ENCODE results near the gene TSPOAP1. TPM values are rescaled to one million over a fixed set of nuclear protein-coding genes. Genes with fewer than 3 reads are reported as not detected.

TSPOAP1 gene
- polyA plus RNA-seq, 2 of the 4 experiments (the other 2 are of a cell fraction) = not detected

DNA sequence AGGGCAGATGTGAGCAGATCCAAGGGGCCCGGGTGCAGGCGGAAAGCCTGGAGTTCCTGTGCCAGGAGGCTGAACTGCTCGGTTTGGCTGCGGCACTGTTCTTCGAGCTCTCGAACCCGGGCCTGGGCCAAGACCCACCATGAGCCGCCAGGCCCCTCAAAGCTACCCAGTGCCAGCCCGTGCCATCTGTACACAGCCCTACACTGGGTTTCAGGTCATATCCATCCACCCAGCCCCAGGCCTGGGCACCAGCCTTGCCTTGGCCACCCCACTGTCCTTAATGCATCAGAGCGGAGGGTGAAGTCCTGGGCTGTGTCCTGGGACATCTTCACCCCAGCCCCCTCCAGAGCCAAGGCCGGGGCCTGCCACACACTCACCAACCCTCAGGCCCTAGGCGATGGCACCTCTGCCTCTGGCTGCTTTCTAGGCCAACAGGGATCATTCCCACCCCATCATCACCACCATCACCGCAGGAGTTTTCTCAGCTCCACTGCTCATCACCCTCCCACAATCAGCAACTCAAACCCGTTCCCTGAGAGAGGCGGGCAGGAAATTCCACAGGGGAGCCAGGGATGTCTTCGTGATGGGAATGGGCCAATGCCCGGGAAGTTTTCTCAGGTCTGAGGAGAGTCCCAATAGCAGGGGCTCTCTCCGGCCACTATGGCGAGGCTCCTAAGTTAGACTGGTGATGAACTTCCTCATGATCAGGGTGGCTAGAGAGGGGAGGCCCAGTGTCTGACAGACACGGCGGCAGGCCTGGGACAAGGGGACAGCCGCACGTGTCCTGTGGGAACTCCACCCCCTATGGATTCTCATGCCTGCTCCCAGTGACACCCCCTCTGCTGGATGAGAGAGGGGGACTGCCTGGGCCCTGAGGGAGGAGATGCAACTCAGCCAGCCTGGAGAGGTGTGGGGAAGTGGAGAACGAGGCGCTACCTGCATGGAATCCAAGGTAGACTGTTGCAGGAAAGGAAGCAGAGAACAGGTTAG is 9.1 kb downstream of the TSPOAP1 start:
- Histone ChIP-seq H3K4me1 (peaks cover 6% of the 10 kb centered on the region; the same call in 2 of the 3 replicates), H3K9me3 (no peaks in the 10 kb centered on the region), H3K4me2 (no peak overlapping the region), H3K27ac (no peak overlapping the region), H3K4me3 (no peak overlapping the region)
- FAIRE-seq = no peak
- TF ChIP-seq POLR2AphosphoS2 (conservative IDR thresholded peaks at IDR 0.05; ENCODE audit: low read length) = no peak
- DNase-seq (ENCODE audit: low read depth in 1 of 2, low spot score in 1 of 2) = no peak
- ChIA-PET POLR2A (no interaction called here), CTCF (interaction anchor here (0.7 to 19.5 kb wide), 8 partner anchors 8 to 130 kb away, joined by 3 to 315 read pairs (median 9); partner anchors contain the start of gene RNF43)
- ATAC-seq = no peak
- WGBS (ENCODE audit: missing lambda C conversion rate) = 73% methylated on average over 21 of the region's 25 CpGs

DNA sequence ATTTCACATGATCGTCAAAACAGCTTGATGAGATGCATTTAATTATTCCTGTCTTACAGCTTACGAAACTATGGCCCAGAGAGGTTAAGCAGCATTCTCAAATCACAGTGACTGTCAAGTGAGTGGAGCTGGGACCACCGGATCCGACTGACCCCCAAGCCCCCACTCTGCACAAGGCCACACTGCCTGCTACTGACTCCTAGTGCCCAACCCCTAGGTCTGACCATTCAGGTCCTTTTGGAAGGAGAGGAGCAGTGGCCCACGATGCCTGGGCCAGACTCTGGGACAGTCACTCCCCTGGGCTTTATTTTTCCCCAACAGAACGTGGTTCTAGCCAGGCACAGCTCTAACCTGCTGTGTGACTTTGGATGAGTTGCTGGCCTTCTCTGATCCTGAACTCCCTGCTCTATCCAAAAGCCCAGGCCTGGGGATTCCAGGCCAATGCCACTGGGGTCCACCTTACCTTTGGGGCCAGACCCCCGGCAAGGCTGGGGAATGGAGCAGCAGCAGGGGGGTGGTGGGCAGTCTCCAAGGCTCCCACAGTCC is 9.9 kb downstream of the TSPOAP1 start:
- 64% methylated on average over 7 of the region's 7 CpGs for WGBS (ENCODE audit: missing lambda C conversion rate)
- no peaks in the 10 kb centered on the region for H3K9me3 ChIP-seq
- ChIA-PET POLR2A (no interaction called here), CTCF (interaction anchor here (0.6 to 19.5 kb wide), 16 partner anchors 9 to 177 kb away, joined by 3 to 315 read pairs (median 10); partner anchors contain the start of gene RNF43)
- ATAC-seq (no peak), FAIRE-seq (no peak), DNase-seq (ENCODE audit: low read depth in 1 of 2, low spot score in 1 of 2) (no peak)
- no peak overlapping the region for H3K27ac ChIP-seq
- H3K4me1 ChIP-seq = peaks cover 6% of the 10 kb centered on the region; the same call in 2 of the 3 replicates
- H3K4me2 ChIP-seq = no peak overlapping the region
- no peak overlapping the region for H3K4me3 ChIP-seq
- TF ChIP-seq MAZ (IDR thresholded peaks at IDR 0.05; ENCODE audit: borderline replicate concordance, low read depth, low read length) (no peak), ZFP36 (IDR thresholded peaks at IDR 0.05; ENCODE audit: borderline replicate concordance, partially characterized antibody) (peak; percentile 3)

DNA sequence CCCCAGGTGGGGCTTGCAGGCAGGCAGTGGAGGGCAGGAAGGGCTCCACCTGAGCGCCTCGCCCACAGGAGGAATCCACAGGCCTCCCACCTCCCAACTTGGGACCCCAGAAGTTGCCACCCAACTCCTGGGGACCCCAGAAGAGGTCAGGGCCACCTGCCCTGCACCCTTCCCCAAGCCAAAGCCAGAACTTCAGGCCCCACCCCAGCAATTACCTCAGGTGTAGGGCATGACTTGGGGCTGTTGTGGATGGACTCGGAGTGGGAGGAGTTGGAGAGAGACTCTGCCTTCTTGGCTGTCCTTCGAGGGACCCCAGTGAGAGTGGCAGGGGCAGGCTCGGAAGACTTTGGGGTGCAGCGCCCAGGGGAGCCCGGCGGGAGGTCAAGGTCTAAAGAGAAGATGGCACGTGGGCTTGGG is 10.5 kb downstream of the TSPOAP1 start:
- POLR2A ChIA-PET = interaction anchor here (0.7 to 1.4 kb wide), 4 partner anchors 34 to 314 kb away, joined by 4 to 10 read pairs (median 6); partner anchors contain the start of genes RNF43 and SUPT4H1
- DNase-seq (ENCODE audit: low read depth in 1 of 2, low spot score in 1 of 2) (no peak), FAIRE-seq (no peak), ATAC-seq (no peak)
- H3K9me3 ChIP-seq = no peaks in the 10 kb centered on the region
- no peak overlapping the region for H3K4me3 ChIP-seq
- no peak for TF ChIP-seq RFX5 (IDR thresholded peaks at IDR 0.05)
- TF ChIP-seq RARB (CRISPR knock-in tag; IDR thresholded peaks at IDR 0.05) = no peak
- no peak for TF ChIP-seq MAZ (IDR thresholded peaks at IDR 0.05; ENCODE audit: borderline replicate concordance, low read depth, low read length)
- no peak for TF ChIP-seq HOXB13 (CRISPR knock-in tag; IDR thresholded peaks at IDR 0.05; ENCODE audit: low read depth)
- TF ChIP-seq ZNF302 (CRISPR knock-in tag; IDR thresholded peaks at IDR 0.05) = no peak
- TF ChIP-seq, protein P1, sequence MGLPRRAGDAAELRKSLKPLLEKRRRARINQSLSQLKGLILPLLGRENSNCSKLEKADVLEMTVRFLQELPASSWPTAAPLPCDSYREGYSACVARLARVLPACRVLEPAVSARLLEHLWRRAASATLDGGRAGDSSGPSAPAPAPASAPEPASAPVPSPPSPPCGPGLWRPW (IDR thresholded peaks at IDR 0.05) = no peak
- no peak for TF ChIP-seq FOSB (CRISPR knock-in tag; IDR thresholded peaks at IDR 0.05)
- no peak for TF ChIP-seq RCOR1 (IDR thresholded peaks at IDR 0.05; ENCODE audit: low read depth, low read length)
- no peak for TF ChIP-seq CEBPB (IDR thresholded peaks at IDR 0.05)
- TF ChIP-seq ZC3H11A (IDR thresholded peaks at IDR 0.05) = no peak
- H3K27ac ChIP-seq = peak overlapping the region in 1 of 2 experiments; percentile 24; a peak in 1 of 6 replicates
- WGBS (ENCODE audit: missing lambda C conversion rate) = 80% methylated on average over 9 of the region's 9 CpGs
- CTCF ChIA-PET = interaction anchor here (0.6 to 19.5 kb wide), 63 partner anchors 9 to 1195 kb away, joined by 3 to 315 read pairs (median 6); partner anchors contain the start of genes MPO, MTMR4, RNF43 and SUPT4H1
- no peak overlapping the region; the same call in 2 of the 3 replicates for H3K4me2 ChIP-seq
- peaks cover 6% of the 10 kb centered on the region; the same call in 2 of the 3 replicates for H3K4me1 ChIP-seq

DNA sequence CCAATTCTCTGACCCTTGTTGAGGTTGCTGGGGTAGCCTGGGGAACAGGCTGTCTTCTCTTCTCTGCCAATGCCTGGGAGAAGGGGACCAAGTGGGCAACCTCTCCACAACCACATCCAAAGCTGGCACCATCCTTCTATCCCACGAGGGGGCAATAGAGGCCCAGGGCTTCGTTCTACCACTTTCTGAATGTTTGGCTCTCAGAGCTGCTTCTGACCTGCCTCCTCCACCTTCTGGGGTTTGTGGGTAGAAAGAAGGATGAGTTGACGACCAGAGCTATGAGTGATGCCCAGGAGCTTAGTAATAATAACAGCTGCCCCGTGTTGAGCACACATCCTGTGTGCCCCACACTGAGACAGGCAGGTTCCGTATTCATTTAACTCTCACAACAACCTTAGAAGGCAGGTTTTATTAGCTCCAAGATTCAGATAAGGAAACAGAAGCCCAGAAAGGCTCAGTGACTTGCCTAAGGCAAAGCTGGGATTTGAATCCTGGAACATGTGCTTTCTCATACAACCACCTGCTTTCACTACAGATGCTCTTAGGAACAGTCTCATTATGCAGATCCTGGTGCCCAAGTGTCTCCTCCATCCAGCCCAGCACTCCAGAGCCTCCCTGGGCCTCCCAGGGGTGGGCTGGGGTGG is 11.1 kb downstream of the TSPOAP1 start:
- TF ChIP-seq KDM1A (IDR thresholded peaks at IDR 0.05; ENCODE audit: low read depth) = no peak
- no peak for TF ChIP-seq RFX5 (IDR thresholded peaks at IDR 0.05)
- peak; percentile 98 for TF ChIP-seq RAD21 (conservative IDR thresholded peaks at IDR 0.05 in 1 of 2, IDR thresholded peaks at IDR 0.05 in 1 of 2)
- TF ChIP-seq CBX2 (IDR thresholded peaks at IDR 0.05; ENCODE audit: borderline replicate concordance, low read depth) = no peak
- TF ChIP-seq ZC3H11A (IDR thresholded peaks at IDR 0.05) = no peak
- TF ChIP-seq NPAS2 (CRISPR knock-in tag; IDR thresholded peaks at IDR 0.05; ENCODE audit: borderline replicate concordance) = no peak
- no peak for TF ChIP-seq FOXS1 (CRISPR knock-in tag; IDR thresholded peaks at IDR 0.05)
- TF ChIP-seq, protein P2, sequence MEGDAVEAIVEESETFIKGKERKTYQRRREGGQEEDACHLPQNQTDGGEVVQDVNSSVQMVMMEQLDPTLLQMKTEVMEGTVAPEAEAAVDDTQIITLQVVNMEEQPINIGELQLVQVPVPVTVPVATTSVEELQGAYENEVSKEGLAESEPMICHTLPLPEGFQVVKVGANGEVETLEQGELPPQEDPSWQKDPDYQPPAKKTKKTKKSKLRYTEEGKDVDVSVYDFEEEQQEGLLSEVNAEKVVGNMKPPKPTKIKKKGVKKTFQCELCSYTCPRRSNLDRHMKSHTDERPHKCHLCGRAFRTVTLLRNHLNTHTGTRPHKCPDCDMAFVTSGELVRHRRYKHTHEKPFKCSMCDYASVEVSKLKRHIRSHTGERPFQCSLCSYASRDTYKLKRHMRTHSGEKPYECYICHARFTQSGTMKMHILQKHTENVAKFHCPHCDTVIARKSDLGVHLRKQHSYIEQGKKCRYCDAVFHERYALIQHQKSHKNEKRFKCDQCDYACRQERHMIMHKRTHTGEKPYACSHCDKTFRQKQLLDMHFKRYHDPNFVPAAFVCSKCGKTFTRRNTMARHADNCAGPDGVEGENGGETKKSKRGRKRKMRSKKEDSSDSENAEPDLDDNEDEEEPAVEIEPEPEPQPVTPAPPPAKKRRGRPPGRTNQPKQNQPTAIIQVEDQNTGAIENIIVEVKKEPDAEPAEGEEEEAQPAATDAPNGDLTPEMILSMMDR (IDR thresholded peaks at IDR 0.05) = peak; percentile 96
- peak; percentile 99 for TF ChIP-seq SMC3 (IDR thresholded peaks at IDR 0.05)
- no peak for TF ChIP-seq RARB (CRISPR knock-in tag; IDR thresholded peaks at IDR 0.05)
- TF ChIP-seq, protein P1 (IDR thresholded peaks at IDR 0.05) = no peak
- TF ChIP-seq ESRRA (IDR thresholded peaks at IDR 0.05; ENCODE audit: borderline replicate concordance, low read length) = no peak
- TF ChIP-seq, protein P3, sequence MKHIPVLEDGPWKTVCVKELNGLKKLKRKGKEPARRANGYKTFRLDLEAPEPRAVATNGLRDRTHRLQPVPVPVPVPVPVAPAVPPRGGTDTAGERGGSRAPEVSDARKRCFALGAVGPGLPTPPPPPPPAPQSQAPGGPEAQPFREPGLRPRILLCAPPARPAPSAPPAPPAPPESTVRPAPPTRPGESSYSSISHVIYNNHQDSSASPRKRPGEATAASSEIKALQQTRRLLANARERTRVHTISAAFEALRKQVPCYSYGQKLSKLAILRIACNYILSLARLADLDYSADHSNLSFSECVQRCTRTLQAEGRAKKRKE (CRISPR knock-in tag; IDR thresholded peaks at IDR 0.05; ENCODE audit: low read depth) = no peak
- TF ChIP-seq HDAC2 (IDR thresholded peaks at IDR 0.05) = no peak
- peak; percentile 77 to 92 for DNase-seq (ENCODE audit: low read depth in 1 of 2, low spot score in 1 of 2)
- Histone ChIP-seq H3K4me3 (no peak overlapping the region), H3K4me1 (peaks cover 6% of the 10 kb centered on the region; the same call in 2 of the 3 replicates), H3K9me3 (no peaks in the 10 kb centered on the region), H3K4me2 (peak overlapping the region; percentile 33), H3K27ac (peak overlapping the region; percentile 5 to 24; a peak in 1 of 6 replicates)
- POLR2A ChIA-PET = interaction anchor here (0.7 to 1.4 kb wide), 4 partner anchors 35 to 314 kb away, joined by 4 to 10 read pairs (median 6); partner anchors contain the start of genes RNF43 and SUPT4H1
- 16% methylated on average over 5 of the region's 5 CpGs for WGBS (ENCODE audit: missing lambda C conversion rate)
- FAIRE-seq = peak; percentile 46
- ATAC-seq = peak; percentile 80 to 94
- CTCF ChIA-PET = interaction anchor here (0.6 to 19.5 kb wide), 67 partner anchors 10 to 1195 kb away, joined by 3 to 315 read pairs (median 6); partner anchors contain the start of genes LPO, MPO, MTMR4 and RNF43
